Measurements from ENCODE around the gene PCDHGB2.

- TF ChIP-seq CTCF (conservative IDR thresholded peaks at IDR 0.05; ENCODE audit: low read length) (no peak), EZH2phosphoT487 (IDR thresholded peaks at IDR 0.05; ENCODE audit: borderline replicate concordance) (no peak)
Measured at GRCh38 chr5:141389153-141390042, 29.6 kb downstream of the PCDHGB2 start.

Measured in Loucy (cell line).